GM12864 (cell line): ENCODE measurements around the gene TOPBP1.
A peak's percentile ranks its signal among the peaks of the same experiment; 100 is the strongest.

Experiments used
- DNase-seq: peaks from one replicate; pipeline ENCODE4 v3.0.0-alpha.2; 2011; ENCODE audit warnings: low read depth
- H3K4me3 ChIP-seq: 2 replicates; pipeline ENCODE4 v1.5.1; 2011; ENCODE audit warnings: mild to moderate bottlenecking, low read depth, low read length, control low read depth
- TF ChIP-seq, protein P1 (sequence below): IDR thresholded peaks from 2 replicates; pipeline ENCODE4 v1.5.1; 2011; ENCODE audit warnings: low read depth, mild to moderate bottlenecking, moderate library complexity, low read length, control low read depth, inconsistent platforms; ENCODE audit errors: missing control alignments

TOPBP1 gene

GRCh38 chr3:133661454-133662277 is at the start of gene TOPBP1:
TSS of gene TOPBP1 (minus strand) at chr3:133661941. CDS start at chr3:133661127, 814 bp downstream.
- peak within 1 kb of the TSS; percentile 89 for H3K4me3 ChIP-seq
- TF ChIP-seq, protein P1, sequence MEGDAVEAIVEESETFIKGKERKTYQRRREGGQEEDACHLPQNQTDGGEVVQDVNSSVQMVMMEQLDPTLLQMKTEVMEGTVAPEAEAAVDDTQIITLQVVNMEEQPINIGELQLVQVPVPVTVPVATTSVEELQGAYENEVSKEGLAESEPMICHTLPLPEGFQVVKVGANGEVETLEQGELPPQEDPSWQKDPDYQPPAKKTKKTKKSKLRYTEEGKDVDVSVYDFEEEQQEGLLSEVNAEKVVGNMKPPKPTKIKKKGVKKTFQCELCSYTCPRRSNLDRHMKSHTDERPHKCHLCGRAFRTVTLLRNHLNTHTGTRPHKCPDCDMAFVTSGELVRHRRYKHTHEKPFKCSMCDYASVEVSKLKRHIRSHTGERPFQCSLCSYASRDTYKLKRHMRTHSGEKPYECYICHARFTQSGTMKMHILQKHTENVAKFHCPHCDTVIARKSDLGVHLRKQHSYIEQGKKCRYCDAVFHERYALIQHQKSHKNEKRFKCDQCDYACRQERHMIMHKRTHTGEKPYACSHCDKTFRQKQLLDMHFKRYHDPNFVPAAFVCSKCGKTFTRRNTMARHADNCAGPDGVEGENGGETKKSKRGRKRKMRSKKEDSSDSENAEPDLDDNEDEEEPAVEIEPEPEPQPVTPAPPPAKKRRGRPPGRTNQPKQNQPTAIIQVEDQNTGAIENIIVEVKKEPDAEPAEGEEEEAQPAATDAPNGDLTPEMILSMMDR: no peak
- DNase-seq: peak; percentile 68

DNA sequence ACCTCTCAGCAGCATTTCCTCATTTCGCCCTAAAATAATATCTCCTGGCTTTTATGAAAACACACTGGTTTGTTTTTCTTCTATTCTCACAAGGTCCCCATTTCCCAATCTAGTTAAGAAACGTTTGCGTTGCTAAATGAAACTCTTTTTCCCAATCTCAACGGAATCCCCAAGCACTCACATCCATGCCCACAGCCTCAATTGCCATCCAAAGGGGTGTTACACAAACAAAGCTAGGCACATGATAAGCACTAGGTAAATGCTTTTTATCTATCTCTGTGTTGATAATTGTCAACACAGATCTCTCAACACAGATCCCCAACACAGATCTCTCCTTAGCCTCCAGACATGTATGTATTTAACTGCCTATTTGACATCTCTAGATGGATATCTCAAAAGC is 49.3 kb upstream of the TOPBP1 start:
- no peak overlapping the region for H3K4me3 ChIP-seq
- TF ChIP-seq, protein P1: no peak
- DNase-seq: no peak

DNA sequence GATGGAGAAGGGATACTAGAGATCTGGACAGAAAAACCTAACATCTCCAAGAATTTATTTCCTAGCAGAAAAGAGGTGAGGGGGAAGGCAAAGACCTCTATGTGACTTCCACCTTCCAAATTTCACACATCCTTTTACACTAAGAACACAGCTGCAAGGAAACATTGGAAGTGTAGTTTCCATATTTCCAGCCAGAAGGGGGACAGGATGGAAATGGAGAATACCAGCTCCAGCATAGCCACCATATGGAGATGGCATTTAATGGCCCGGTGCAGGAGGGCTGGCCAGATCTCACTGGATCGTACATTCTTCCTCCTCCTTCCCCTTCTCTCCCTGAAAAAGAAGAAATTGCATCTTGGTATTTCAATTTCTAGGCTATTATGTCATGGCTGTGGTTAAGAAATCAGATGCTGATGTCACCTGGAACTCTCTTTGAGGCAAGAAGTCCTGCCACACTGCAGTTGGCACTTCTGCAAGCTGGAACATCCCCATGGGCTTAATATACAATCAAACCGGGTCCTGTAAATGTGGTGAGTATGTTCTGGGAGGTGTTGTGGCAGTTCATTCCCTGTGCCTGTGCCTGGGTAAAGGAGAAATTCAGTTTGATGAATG is 47.5 kb upstream of the TOPBP1 start:
- TF ChIP-seq, protein P1: no peak
- no peak overlapping the region for H3K4me3 ChIP-seq
- no peak for DNase-seq

- H3K4me3 ChIP-seq: no peak overlapping the region
- TF ChIP-seq, protein P1: no peak
- no peak for DNase-seq
Observed at GRCh38 chr3:133706033-133706432, 44.3 kb upstream of the TOPBP1 start.

DNA sequence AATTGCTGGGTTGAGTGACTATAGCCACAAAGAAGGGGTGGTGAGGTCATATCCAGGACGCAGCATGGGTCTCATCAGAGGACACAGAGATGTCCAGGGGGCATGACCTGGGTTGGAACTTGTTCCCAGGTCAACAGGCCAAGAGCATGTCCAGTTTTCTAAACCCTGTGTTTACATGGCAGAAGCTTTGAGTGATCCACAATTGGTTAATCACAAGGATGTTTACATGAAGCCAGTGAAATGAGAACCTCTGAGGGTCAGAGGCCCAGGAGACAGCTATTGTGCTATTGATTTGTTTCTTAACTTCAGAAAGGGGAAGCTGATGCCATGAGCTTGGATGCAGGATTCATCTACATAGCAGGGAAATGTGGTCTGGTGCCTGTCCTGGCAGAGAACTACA is 42.2 kb upstream of the TOPBP1 start:
- TF ChIP-seq, protein P1: no peak
- H3K4me3 ChIP-seq: no peak overlapping the region
- no peak for DNase-seq

GRCh38 chr3:133701435-133702358 is 40.0 kb upstream of the TOPBP1 start:
- no peak for DNase-seq
- H3K4me3 ChIP-seq: no peak overlapping the region
- TF ChIP-seq, protein P1: no peak
